KOPT-K1 (cell line): ENCODE measurements around the gene AP3B2.

Experiments used
- H3K27ac ChIP-seq: fragments of 200-600 bp; sonication (generic); 2 replicates; pipeline ENCODE4 v1.5.1; 2016; ENCODE audit warnings: antibody characterized with exemption, mild to moderate bottlenecking, low read depth, low read length; ENCODE audit not compliant: poor library complexity, severe bottlenecking
- H3K36me3 ChIP-seq: fragments of 200-600 bp; sonication (generic); 2 replicates; pipeline ENCODE4 v1.5.1; 2017; ENCODE audit warnings: antibody characterized with exemption, mild to moderate bottlenecking, low read length, moderate library complexity; ENCODE audit not compliant: insufficient read depth
- H3K9me3 ChIP-seq: fragments of 200-600 bp; sonication (generic); 2 replicates; pipeline ENCODE4 v1.5.1; 2017; ENCODE audit warnings: antibody characterized with exemption, low read length, mild to moderate bottlenecking; ENCODE audit not compliant: insufficient read depth, poor library complexity, severe bottlenecking

Gene AP3B2

GRCh38 chr15:82670699-82671098 lies 39.0 kb downstream of the AP3B2 start:
- Histone ChIP-seq H3K9me3 (no peaks in the 10 kb centered on the region), H3K36me3 (no peaks in the 10 kb centered on the region)

GRCh38 chr15:82666606-82667005 lies 43.1 kb downstream of the AP3B2 start:
- Histone ChIP-seq H3K27ac (no peak overlapping the region), H3K36me3 (no peaks in the 10 kb centered on the region), H3K9me3 (no peaks in the 10 kb centered on the region)

More at GRCh38 chr15:82670699-82671098, 39.0 kb downstream of the AP3B2 start:
- H3K27ac ChIP-seq = no peak overlapping the region

GRCh38 chr15:82664021-82664420 lies 45.7 kb downstream of the AP3B2 start:
- H3K9me3 ChIP-seq = no peaks in the 10 kb centered on the region
- no peaks in the 10 kb centered on the region for H3K36me3 ChIP-seq
- no peak overlapping the region for H3K27ac ChIP-seq

GRCh38 chr15:82663186-82663600 lies 46.5 kb downstream of the AP3B2 start:
- Histone ChIP-seq H3K27ac (no peak overlapping the region), H3K36me3 (no peaks in the 10 kb centered on the region), H3K9me3 (no peaks in the 10 kb centered on the region)

- Histone ChIP-seq H3K9me3 (no peaks in the 10 kb centered on the region), H3K36me3 (no peaks in the 10 kb centered on the region), H3K27ac (no peak overlapping the region)
These were observed 47.0 kb downstream of the AP3B2 start for GRCh38 chr15:82662641-82663040.

GRCh38 chr15:82660378-82660777 lies 49.3 kb downstream of the AP3B2 start:
- Histone ChIP-seq H3K27ac (no peak overlapping the region), H3K9me3 (no peaks in the 10 kb centered on the region), H3K36me3 (no peaks in the 10 kb centered on the region)

- Histone ChIP-seq H3K27ac (no peak overlapping the region), H3K36me3 (no peaks in the 10 kb centered on the region), H3K9me3 (no peaks in the 10 kb centered on the region)
These were observed 52.9 kb downstream of the AP3B2 start for GRCh38 chr15:82656641-82657266.

GRCh38 chr15:82655606-82656005 lies 54.1 kb downstream of the AP3B2 start:
- Histone ChIP-seq H3K36me3 (no peaks in the 10 kb centered on the region), H3K9me3 (no peaks in the 10 kb centered on the region), H3K27ac (no peak overlapping the region)

- Histone ChIP-seq H3K36me3 (no peaks in the 10 kb centered on the region), H3K27ac (no peak overlapping the region), H3K9me3 (no peaks in the 10 kb centered on the region)
These were observed 56.0 kb downstream of the AP3B2 start for GRCh38 chr15:82653483-82654168.

- H3K27ac ChIP-seq = no peak overlapping the region
These were observed 58.0 kb downstream of the AP3B2 start for GRCh38 chr15:82651708-82652107.

GRCh38 chr15:82650046-82650670 lies 59.5 kb downstream of the AP3B2 start:
- Histone ChIP-seq H3K36me3 (no peaks in the 10 kb centered on the region), H3K27ac (no peak overlapping the region), H3K9me3 (no peaks in the 10 kb centered on the region)

More at GRCh38 chr15:82651708-82652107, 58.0 kb downstream of the AP3B2 start:
- no peaks in the 10 kb centered on the region for H3K36me3 ChIP-seq
- H3K9me3 ChIP-seq = no peaks in the 10 kb centered on the region

- no peaks in the 10 kb centered on the region for H3K9me3 ChIP-seq
- H3K27ac ChIP-seq = no peak overlapping the region
- H3K36me3 ChIP-seq = no peaks in the 10 kb centered on the region
These were observed 60.3 kb downstream of the AP3B2 start for GRCh38 chr15:82649226-82649999.

GRCh38 chr15:82648257-82649103 lies 61.2 kb downstream of the AP3B2 start:
- H3K9me3 ChIP-seq = no peaks in the 10 kb centered on the region
- no peak overlapping the region for H3K27ac ChIP-seq
- H3K36me3 ChIP-seq = no peaks in the 10 kb centered on the region

- H3K9me3 ChIP-seq = no peaks in the 10 kb centered on the region
- no peak overlapping the region for H3K27ac ChIP-seq
- H3K36me3 ChIP-seq = no peaks in the 10 kb centered on the region
These were observed 61.8 kb downstream of the AP3B2 start for GRCh38 chr15:82647835-82648256.
